Left hindlimb (tissue), 1 donor: ENCODE measurements around the gene FAM163A.

Experiments used
- DNase-seq: peaks from one replicate; pipeline ENCODE4 v3.0.0-alpha.2; 2018

FAM163A gene

DNA sequence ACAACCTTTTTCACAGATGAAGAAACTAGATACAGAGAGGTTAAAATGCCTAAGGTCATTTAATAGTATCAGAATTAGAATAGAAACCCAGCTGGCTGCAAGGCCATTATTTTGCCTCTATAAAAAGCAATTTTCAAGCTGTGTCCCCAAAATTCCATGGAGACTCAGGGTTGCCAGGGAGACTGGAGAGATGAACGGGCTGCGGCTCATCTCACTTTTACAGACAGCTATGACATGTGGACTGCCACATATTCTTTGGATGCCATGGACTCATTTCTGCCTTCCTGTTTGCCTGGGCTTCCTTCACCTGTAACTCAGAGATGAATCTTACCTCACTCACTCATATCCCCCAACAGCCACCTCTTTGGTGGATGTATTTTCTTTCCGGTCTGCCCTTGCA, 117.6 kb downstream of the FAM163A start:
- DNase-seq, result no peak

DNA sequence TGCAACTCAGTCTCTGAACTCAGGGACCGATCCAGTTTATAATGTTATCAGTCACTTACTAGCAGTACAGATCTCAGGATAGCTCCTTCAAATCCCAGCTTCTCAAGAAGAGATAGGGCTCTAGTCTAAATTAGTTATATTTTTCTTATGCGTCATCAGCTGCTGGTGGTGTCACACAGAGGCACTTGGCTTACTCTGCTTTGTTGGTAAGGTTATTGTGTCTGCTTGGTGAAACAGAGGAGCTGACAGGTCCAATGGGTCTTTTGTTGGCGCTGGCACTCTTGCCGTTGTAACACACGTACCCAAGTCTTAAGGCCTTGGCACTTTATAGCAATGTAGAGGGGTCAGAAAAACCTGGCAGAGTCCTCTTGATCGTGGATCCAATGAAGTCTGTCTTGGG, 122.3 kb downstream of the FAM163A start:
- no peak for DNase-seq
